ENCODE results near the gene NTN1.

The NTN1 gene

GRCh38 chr17:9037736-9038135 is 16.4 kb downstream of the NTN1 start:
- DNase-seq (ENCODE audit: low read depth in 2 of 2) = no peak

DNA sequence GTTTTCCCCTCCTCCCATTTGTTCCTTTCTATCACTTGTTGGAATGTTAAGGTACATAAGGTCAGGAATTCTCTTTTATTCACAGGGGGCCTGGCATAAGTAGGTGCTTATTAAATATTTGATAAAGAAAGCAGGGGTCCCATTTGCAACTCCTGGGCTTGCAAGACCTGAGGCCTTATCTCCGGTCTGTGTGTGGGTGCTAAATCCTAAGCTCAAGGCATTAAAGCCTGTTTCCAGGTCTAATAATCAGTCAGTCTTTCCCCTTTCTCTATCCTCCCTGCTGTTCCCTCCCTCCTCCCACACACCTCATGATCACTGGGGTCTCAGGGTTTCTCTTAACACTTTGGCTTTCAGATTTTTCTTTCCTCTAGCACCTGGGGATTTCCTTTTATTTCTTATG is 17.1 kb downstream of the NTN1 start:
- DNase-seq (ENCODE audit: low read depth in 2 of 2) = no peak

DNA sequence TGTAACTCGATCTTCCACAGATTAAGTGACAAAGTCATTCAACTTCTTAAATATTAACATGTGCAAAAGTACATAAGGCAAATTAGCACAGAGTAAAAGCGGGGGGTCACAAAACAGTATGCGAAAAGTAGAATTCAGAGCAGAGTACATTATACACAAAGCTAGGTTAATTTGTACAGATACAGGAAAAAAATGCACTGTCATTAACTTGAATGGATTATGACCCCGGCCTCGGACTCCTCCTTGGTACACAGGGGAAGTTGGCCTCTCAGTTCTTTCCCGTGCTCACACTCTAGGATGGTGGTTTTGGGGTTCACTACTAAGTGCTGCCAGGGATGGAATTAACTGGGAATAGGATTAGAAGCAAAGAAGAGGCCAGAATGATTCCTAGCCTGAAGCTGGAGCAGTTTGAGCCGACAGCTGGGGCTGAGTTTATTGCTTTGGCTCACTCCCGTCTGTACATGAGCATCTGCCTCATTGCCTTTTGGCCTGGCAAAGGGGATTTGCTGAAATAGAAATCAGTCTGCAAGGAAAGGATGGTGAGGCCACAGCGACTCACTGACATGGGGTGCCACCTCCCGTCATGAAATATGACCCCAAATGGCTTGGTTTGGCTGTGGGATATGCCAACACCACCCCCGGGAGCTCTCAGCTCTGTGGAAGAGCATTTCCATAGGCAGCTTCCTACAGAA is 23.6 kb downstream of the NTN1 start:
- DNase-seq (ENCODE audit: low read depth in 2 of 2) = no peak

DNA sequence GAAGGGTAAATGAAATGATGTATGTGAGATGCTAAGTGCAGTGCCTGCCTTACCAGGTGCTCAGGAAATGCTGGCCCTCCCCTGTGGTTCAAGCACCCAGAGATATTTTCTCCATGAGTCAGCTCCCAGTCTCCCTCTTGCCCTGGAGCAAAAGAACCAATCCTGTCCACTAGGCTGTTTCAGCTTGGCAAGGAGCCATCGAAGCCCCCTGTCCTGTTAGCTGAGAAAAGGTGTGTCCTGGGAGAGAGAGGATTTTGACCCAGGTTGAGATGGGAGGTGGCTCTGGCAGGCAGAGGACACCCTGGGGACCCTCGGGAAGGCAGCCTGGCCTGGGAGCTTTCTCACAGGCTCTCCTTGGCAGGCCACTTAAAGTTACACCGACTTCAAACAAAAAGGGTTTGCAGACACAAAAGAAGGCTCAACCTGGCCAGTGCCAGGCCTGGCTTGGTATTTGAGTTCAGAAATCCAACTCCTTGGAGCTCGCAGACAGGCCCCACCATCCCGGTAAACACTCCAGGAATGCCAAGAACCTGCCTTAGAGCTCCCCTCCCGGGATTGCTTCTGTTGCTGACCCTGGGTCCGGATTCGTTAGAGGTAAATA is 29.6 kb downstream of the NTN1 start:
- DNase-seq (ENCODE audit: low read depth in 2 of 2) = no peak

DNA sequence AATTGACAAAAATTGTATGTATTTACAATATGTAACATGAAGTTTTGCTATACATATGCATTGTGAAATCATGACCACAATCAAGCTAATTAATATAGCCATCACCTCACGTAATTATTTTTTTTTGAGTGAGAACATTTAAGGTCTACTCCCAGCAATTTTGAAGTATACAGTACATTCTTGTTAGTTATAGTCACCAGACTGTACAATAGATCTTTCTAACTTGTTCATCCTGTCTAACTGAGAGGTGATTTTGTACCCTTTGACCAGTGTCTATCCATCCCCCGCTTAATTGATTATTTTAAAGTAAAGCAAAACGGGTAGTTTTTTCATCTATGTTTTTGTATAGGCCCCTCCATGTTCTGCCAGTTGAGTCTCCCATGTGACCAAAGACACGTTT is 30.3 kb downstream of the NTN1 start:
- DNase-seq (ENCODE audit: low read depth in 2 of 2) = no peak

DNA sequence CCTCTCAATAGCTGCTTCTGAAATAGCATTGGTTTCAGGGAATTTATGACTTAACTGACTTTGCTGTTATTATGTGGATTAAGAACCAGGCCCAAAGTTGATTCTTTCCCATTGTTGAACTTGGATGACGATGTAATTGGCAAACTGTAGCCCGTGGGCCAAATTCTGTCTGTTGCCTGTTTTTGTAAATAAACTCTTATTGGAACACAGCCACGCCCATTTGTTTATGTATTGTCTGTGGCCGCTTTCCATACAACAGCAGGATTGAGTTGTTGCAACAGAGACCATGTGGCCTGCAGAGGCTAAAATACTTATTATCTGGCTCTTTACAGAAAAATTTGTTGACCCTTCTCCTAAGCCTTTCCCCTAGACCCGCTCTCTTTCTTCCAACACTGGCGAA is 31.6 kb downstream of the NTN1 start:
- no peak for DNase-seq (ENCODE audit: low read depth in 2 of 2)

DNA sequence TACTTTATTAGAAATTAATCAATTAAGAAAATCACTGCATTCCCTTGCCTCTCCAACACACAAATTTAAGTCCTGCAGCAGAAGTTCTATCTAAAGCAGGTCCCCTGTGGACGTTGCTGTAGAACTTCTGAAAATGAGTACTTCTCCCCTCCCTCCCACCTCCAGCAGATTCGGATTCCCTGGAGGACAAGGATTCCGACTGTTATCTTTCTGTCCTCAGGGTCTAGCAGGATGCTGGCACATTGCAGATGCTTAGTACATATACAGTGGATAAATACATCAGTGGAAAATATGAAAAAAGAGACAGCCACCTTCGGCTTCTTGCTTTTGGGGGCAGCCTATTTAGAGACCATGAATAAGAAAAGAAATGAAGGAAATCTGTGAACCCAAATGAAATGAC is 32.1 kb downstream of the NTN1 start:
- no peak for DNase-seq (ENCODE audit: low read depth in 2 of 2)

GRCh38 chr17:9054126-9054975 is 33.0 kb downstream of the NTN1 start:
- no peak for DNase-seq (ENCODE audit: low read depth in 2 of 2)

- no peak for DNase-seq (ENCODE audit: low read depth in 2 of 2)
Measured at GRCh38 chr17:9055281-9055680, 34.0 kb downstream of the NTN1 start.

DNA sequence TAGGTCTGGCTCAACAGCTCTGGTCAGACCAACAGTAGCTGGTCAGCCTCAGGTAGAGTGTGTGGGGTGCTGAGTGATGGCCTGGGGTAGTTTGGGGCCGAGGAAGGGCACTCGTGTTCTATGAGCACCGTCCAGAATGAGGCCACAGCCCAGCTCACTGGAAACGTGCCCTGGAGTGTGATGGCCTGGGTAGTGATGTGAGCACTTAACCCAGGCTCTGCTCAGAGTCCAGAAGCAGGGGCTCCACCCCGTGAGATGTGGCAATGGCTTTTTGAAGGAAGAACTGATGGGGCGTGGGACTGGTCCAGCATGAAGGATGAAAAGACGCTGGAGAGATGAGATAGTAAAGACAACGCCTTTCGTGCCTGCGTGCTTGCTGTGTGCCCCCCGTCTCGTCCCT is 35.3 kb downstream of the NTN1 start:
- DNase-seq (ENCODE audit: low read depth in 2 of 2) = no peak

- no peak for DNase-seq (ENCODE audit: low read depth in 2 of 2)
Measured at GRCh38 chr17:9057310-9057709, 36.0 kb downstream of the NTN1 start.

DNA sequence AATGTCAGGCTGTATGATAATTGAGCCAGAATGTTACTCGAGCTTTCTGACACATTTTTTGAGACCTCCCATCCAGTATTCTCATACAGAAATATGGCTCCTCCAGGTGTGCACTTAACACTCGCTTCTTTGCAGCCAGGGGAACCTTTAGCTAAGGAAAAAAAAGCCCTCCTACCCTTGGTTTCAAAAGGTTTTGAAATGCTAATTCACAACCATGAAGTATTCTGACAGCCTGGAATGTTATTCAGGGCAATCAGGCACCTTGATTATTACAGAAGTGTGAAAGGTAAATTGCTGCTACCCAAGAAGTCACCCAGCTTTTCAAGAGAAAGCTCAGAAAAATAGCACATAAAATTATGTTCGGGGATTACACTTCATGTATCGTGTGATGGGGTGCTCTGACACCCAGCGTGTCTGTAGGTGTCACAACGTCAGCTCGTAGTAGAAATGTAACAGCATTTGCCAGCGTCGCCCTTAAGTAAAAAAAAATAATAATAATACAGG is 41.1 kb downstream of the NTN1 start:
- DNase-seq (ENCODE audit: low read depth in 2 of 2) = no peak

DNA sequence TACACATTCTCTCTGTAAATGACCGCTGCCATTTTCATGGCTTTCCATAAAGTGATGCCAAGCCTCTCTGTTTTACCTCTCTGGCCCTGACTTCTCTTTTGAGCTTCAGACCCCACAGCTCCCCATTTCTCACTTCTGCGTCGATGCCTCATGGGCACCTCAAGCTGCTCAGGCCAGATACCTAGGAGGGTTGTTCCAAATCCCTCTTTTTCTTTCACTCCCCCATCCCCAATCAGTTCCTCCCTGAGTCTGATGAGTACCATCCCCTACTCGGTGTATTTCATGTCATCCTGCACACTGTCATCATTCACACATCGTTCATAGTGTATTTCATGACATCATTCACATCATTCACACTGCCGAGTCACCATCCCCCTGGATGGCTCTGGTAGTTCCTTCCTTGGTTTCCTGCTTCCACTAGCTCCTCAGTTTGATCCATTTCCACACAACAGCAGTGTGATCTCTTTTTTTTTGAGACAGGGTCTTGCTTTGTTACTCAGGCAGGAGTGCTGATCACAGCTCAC is 43.1 kb downstream of the NTN1 start:
- no peak for DNase-seq (ENCODE audit: low read depth in 2 of 2)

GRCh38 chr17:9071016-9071415 is 49.7 kb downstream of the NTN1 start:
- DNase-seq (ENCODE audit: low read depth in 2 of 2) = no peak

GRCh38 chr17:9071811-9072498 is 50.6 kb downstream of the NTN1 start:
- no peak for DNase-seq (ENCODE audit: low read depth in 2 of 2)

GRCh38 chr17:9072696-9073339 is 51.5 kb downstream of the NTN1 start:
- DNase-seq (ENCODE audit: low read depth in 2 of 2) = no peak

DNA sequence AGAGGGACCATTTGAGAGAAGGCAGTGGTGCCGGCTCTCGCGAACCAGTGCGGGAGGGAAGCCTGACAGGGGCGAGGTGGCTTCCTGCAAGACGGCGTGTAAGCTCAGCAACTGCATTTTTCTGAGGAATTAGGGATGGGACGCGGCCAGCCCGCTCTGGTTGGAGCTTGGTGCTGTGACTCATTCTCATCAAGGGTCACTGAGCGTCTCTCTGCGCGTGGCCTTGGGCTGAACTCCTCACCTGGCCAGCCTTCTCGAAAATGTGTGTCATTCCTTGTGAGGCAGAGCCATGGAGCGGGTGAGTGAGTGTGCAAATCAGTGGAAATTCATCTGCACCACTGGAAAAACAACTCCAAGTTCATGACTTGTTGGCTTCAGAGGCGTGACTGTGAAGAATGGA is 52.8 kb downstream of the NTN1 start:
- no peak for DNase-seq (ENCODE audit: low read depth in 2 of 2)

- DNase-seq (ENCODE audit: low read depth in 2 of 2) = no peak
Measured at GRCh38 chr17:9079461-9080103, 58.3 kb downstream of the NTN1 start.

DNA sequence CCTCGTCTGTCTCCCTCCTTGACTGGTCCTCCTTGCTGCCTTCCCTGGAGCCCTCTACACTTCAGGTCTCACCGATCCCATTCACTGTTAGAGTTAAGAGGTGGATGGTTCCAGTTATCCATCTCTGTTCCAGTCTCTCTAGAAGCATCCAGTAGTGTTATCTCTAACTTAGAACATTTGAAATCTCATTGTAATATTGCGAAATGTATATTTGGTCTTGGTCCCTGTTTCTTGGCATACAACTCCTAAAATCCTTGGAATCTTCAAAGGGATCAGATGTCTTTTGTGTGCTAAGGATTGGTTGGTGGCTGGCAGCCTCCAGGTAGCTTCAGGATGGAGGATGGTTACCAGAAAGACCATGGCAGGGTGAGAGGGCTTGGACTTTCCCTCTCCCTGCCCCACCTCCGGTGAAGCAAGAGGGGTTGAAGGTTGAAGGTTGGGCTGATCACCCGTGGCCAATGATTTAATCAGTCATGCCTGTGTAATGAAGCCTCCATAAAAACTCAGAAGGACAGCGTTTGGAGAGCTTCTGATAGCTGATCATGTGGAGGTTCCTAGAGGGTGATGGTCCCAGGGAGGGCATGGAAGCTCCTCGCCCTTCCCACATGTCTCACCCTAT is 59.1 kb downstream of the NTN1 start:
- no peak for DNase-seq (ENCODE audit: low read depth in 2 of 2)

GRCh38 chr17:9080983-9081382 is 59.7 kb downstream of the NTN1 start:
- no peak for DNase-seq (ENCODE audit: low read depth in 2 of 2)
